DND-41 (cell line): ENCODE results near the gene FAAP100.

Source experiments
- ATAC-seq: fragments of 200-7000 bp; cut with Tn5 transposase; 3 replicates; pipeline ENCODE4 v1.9.1; 2021; ENCODE audit warnings: low read depth; ENCODE audit not compliant: insufficient read depth
- DNase-seq: peaks from one replicate; pipeline ENCODE4 v3.0.0-alpha.2; 2020
- H2AFZ ChIP-seq: 2 replicates; pipeline ENCODE4 v1.6.0; 2012; ENCODE audit warnings: low read depth, low read length
- H3K27ac ChIP-seq: 2 replicates; pipeline ENCODE4 v1.5.1; 2012; ENCODE audit warnings: low read length, inconsistent platforms
- H3K27me3 ChIP-seq: fragments of 200-600 bp; sonication (generic); 2 replicates; pipeline ENCODE4 v1.6.0; 2012; ENCODE audit warnings: low read length, mild to moderate bottlenecking, inconsistent platforms; ENCODE audit not compliant: insufficient read depth, poor library complexity
- H3K36me3 ChIP-seq: 2 replicates; pipeline ENCODE4 v1.5.1; 2012; ENCODE audit warnings: low read length, inconsistent platforms; ENCODE audit not compliant: insufficient read depth
- H3K4me1 ChIP-seq: 2 replicates; pipeline ENCODE4 v1.5.1; 2012; ENCODE audit warnings: mild to moderate bottlenecking, low read length; ENCODE audit not compliant: insufficient read depth
- H3K4me2 ChIP-seq: 2 replicates; pipeline ENCODE4 v1.6.0; 2012; ENCODE audit warnings: mild to moderate bottlenecking, moderate library complexity, low read length, inconsistent platforms; ENCODE audit not compliant: insufficient read depth
- H3K4me3 ChIP-seq, 2 experiments: fragments of 200-600 bp in 1 of 2; shearing (Covaris generic) in 1 of 2; 2 replicates each; pipeline ENCODE4 v1.5.1; 2012 to 2016; ENCODE audit warnings: inconsistent platforms in 2 of 2, low read length in 2 of 2, mild to moderate bottlenecking in 2 of 2, low read depth in 1 of 2, moderate library complexity in 1 of 2
- H3K79me2 ChIP-seq: 2 replicates; pipeline ENCODE4 v1.6.0; 2012; ENCODE audit warnings: low read length, inconsistent platforms; ENCODE audit not compliant: insufficient read depth
- H3K9ac ChIP-seq: 2 replicates; pipeline ENCODE4 v1.6.0; 2012; ENCODE audit warnings: low read depth, mild to moderate bottlenecking, inconsistent platforms, low read length, moderate library complexity
- H3K9me3 ChIP-seq: 2 replicates; pipeline ENCODE4 v1.5.1; 2012; ENCODE audit warnings: low read length, moderate library complexity, mild to moderate bottlenecking, inconsistent platforms; ENCODE audit not compliant: insufficient read depth, severe bottlenecking
- H4K20me1 ChIP-seq: 2 replicates; pipeline ENCODE4 v1.6.0; 2012; ENCODE audit warnings: low read length; ENCODE audit not compliant: insufficient read depth
- EZH2 ChIP-seq: IDR thresholded peaks from 3 replicates; pipeline ENCODE4 v1.6.1; 2012; ENCODE audit warnings: borderline replicate concordance, low read depth, mild to moderate bottlenecking, moderate library complexity, low read length, inconsistent platforms; ENCODE audit not compliant: severe bottlenecking
- TF ChIP-seq, protein P1 (sequence below): IDR thresholded peaks from 2 replicates; pipeline ENCODE4 v1.5.1; 2012; ENCODE audit warnings: borderline replicate concordance, low read length, moderate library complexity, mild to moderate bottlenecking; ENCODE audit not compliant: poor library complexity, severe bottlenecking; ENCODE audit errors: extremely low read depth

FAAP100 gene

DNA sequence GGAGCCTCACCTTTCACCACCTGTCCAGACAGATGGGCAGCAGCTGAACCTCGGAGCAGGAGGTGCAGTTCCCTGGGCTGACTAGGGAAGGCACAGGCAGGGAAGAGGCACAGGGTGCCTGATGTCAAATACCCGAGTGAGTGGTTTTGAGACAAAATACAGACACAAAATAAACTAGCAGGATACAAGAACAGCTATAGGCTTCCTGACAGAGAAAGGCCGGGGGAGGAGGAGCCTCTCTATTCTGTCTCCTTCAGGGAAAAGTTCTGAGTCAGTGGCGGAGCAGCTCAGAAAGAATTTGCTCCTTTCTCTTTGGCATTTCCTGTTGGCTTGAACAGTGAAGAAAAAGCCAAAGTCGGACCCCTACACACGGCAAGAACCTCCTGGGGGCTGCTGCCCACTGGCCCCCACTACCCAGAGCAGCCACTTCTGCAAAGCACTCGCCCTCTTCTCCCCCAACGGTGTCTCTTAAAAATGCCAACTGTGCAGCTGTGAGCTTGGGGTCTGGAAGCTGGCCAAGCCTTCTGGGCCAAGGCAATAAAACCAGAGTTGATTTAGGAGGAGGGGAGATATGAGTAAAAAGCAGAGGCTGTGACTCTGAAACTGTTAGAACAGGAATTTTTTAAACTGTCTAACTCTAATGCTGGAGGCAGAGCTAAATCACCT, 14.4 kb upstream of the FAAP100 start:
- H3K4me2 ChIP-seq: no peak overlapping the region
- peaks cover 15% of the 10 kb centered on the region for H4K20me1 ChIP-seq
- no peaks in the 10 kb centered on the region for H3K27me3 ChIP-seq
- H3K27ac ChIP-seq: no peak overlapping the region
- no peaks in the 10 kb centered on the region for H3K9me3 ChIP-seq
- H3K79me2 ChIP-seq: no peaks in the 10 kb centered on the region
- no peak overlapping the region for H2AFZ ChIP-seq
- H3K4me1 ChIP-seq: no peaks in the 10 kb centered on the region
- TF ChIP-seq EZH2: no peak
- TF ChIP-seq, protein P1, sequence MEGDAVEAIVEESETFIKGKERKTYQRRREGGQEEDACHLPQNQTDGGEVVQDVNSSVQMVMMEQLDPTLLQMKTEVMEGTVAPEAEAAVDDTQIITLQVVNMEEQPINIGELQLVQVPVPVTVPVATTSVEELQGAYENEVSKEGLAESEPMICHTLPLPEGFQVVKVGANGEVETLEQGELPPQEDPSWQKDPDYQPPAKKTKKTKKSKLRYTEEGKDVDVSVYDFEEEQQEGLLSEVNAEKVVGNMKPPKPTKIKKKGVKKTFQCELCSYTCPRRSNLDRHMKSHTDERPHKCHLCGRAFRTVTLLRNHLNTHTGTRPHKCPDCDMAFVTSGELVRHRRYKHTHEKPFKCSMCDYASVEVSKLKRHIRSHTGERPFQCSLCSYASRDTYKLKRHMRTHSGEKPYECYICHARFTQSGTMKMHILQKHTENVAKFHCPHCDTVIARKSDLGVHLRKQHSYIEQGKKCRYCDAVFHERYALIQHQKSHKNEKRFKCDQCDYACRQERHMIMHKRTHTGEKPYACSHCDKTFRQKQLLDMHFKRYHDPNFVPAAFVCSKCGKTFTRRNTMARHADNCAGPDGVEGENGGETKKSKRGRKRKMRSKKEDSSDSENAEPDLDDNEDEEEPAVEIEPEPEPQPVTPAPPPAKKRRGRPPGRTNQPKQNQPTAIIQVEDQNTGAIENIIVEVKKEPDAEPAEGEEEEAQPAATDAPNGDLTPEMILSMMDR: no peak
- no peak overlapping the region for H3K9ac ChIP-seq
- no peak for DNase-seq
- ATAC-seq: no peak
- peaks cover 100% of the 10 kb centered on the region for H3K36me3 ChIP-seq
- H3K4me3 ChIP-seq: no peak overlapping the region

DNA sequence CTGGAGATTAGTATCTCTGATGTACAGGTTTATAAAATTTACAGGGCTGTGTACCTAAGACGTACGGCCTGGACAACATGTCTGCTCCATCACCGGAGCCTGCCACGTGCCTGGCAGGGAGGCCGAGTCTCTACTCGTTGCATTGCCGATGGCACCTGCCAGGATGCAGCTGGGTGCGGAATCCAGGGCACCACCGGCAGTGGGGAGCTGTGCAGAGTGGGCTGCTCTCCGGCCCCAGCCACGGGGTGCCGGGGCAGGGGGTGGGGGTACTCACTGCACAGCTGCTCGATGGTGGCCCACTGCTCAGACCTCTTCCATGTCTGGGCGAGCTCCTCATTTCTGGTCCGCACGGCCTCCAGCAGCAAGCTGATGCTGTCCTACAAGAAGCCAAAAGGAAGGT, 13.1 kb upstream of the FAAP100 start:
- Histone ChIP-seq H4K20me1 (peaks cover 15% of the 10 kb centered on the region), H3K9ac (no peak overlapping the region), H3K9me3 (no peaks in the 10 kb centered on the region), H2AFZ (no peak overlapping the region), H3K4me1 (no peaks in the 10 kb centered on the region), H3K36me3 (peaks cover 99% of the 10 kb centered on the region), H3K27me3 (no peaks in the 10 kb centered on the region), H3K27ac (no peak overlapping the region), H3K4me3 (no peak overlapping the region), H3K79me2 (no peaks in the 10 kb centered on the region), H3K4me2 (no peak overlapping the region)
- DNase-seq (no peak), ATAC-seq (no peak)
- TF ChIP-seq EZH2: no peak
- TF ChIP-seq, protein P1: no peak

DNA sequence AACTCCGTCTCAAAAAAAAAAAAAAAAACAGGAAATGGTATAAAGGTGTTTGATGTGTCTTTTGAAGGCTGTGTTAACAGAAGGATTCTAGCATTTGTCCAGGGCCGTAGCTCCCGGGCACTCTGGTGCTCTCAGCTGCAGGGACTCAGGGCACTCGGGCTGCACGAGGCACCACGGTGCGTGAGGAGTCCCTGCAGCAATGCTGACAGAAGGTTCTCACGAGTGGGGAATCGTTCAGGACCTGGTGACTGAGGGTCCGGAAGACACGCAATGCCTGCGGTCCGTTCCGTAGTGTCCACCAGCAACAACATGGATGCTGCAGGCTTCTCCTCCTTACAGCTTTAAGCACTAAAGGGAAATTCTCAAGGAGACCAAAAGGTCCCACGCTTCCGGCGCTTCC, 12.6 kb upstream of the FAAP100 start:
- no peak overlapping the region for H3K27ac ChIP-seq
- H2AFZ ChIP-seq: no peak overlapping the region
- no peak overlapping the region for H3K4me2 ChIP-seq
- no peaks in the 10 kb centered on the region for H3K79me2 ChIP-seq
- H3K9ac ChIP-seq: no peak overlapping the region
- TF ChIP-seq EZH2: no peak
- TF ChIP-seq, protein P1: no peak
- ATAC-seq (no peak), DNase-seq (no peak)
- H3K27me3 ChIP-seq: no peaks in the 10 kb centered on the region
- no peaks in the 10 kb centered on the region for H3K4me1 ChIP-seq
- H4K20me1 ChIP-seq: peaks cover 15% of the 10 kb centered on the region
- no peak overlapping the region for H3K4me3 ChIP-seq
- peaks cover 97% of the 10 kb centered on the region for H3K36me3 ChIP-seq
- H3K9me3 ChIP-seq: no peaks in the 10 kb centered on the region
